Esophagus (tissue), 2 donors: Measurements from ENCODE around the gene PIEZO2. TPM values are rescaled to one million over a fixed set of nuclear protein-coding genes. Genes with fewer than 3 reads are reported as not detected.

Experiments used
- H3K27ac ChIP-seq, 2 donors: one replicate each; pipeline ENCODE4 v1.5.1; 2013; ENCODE audit warnings: low read depth in 2 of 2, mild to moderate bottlenecking in 2 of 2, inconsistent platforms in 1 of 2, low read length in 1 of 2, moderate library complexity in 1 of 2
- H3K27me3 ChIP-seq, 2 donors: one replicate each; pipeline ENCODE4 v1.6.1; 2013; ENCODE audit warnings: low read length in 2 of 2, control low read depth in 1 of 2, mild to moderate bottlenecking in 1 of 2; ENCODE audit not compliant: insufficient read depth in 2 of 2, control insufficient read depth in 1 of 2
- H3K36me3 ChIP-seq, 2 donors: one replicate each; pipeline ENCODE4 v1.6.1; 2013; ENCODE audit warnings: low read length in 1 of 2; ENCODE audit not compliant: control insufficient read depth in 2 of 2, insufficient read depth in 2 of 2
- H3K4me1 ChIP-seq, 2 donors: one replicate each; pipeline ENCODE4 v1.6.1; 2013; ENCODE audit warnings: low read length in 1 of 2; ENCODE audit not compliant: control insufficient read depth in 2 of 2, insufficient read depth in 2 of 2
- H3K4me3 ChIP-seq, 2 donors: one replicate each; pipeline ENCODE4 v1.5.1; 2013; ENCODE audit warnings: low read length in 2 of 2, mild to moderate bottlenecking in 2 of 2, low read depth in 1 of 2, moderate library complexity in 1 of 2
- H3K9me3 ChIP-seq, 2 donors: one replicate each; pipeline ENCODE4 v1.6.1; 2013; ENCODE audit warnings: mild to moderate bottlenecking in 2 of 2, low read depth in 1 of 2, low read length in 1 of 2, moderate library complexity in 1 of 2; ENCODE audit not compliant: control insufficient read depth in 2 of 2, insufficient read depth in 1 of 2
- WGBS, 2 donors: extraction: QIAGEN DNeasy Blood & Tissue Kit; methylation state at CpG; one replicate each; pipeline ENCODE4 v1.1.7; 2013; 5-methylcytosine and 5-hydroxymethylcytosine counted together
- polyA plus RNA-seq, 2 donors: library from polyadenylated mRNA; stranded (reverse); fragments of 200-250 nt; gene quantifications; one replicate each; pipeline ENCODE4 v1.2.3, GENCODE V29; 2013
- donor health status: healthy with polysubstance abuse.
- donor health status: Bipolar disorder and iron deficiency.

The PIEZO2 gene
- polyA plus RNA-seq, 2 donors, result 0.37 to 0.66 TPM

- 70 to 74% methylated on average over 4 of the region's 4 CpGs for WGBS, 2 donors
- H3K9me3 ChIP-seq, result no peaks in the 10 kb centered on the region
- H3K4me3 ChIP-seq, result no peak overlapping the region
- H3K27me3 ChIP-seq, result no peaks in the 10 kb centered on the region
- no peak overlapping the region for H3K27ac ChIP-seq
- H3K36me3 ChIP-seq, result no peaks in the 10 kb centered on the region
- H3K4me1 ChIP-seq, result no peaks in the 10 kb centered on the region
Observed at GRCh38 chr18:11119550-11119949, 29.8 kb downstream of the PIEZO2 start.

GRCh38 chr18:11118051-11118766 is 31.2 kb downstream of the PIEZO2 start:
- 63 to 65% methylated on average over 3 of the region's 3 CpGs for WGBS, 2 donors
- Histone ChIP-seq H3K4me3 (no peak overlapping the region), H3K27ac (no peak overlapping the region), H3K36me3 (no peaks in the 10 kb centered on the region), H3K9me3 (no peaks in the 10 kb centered on the region), H3K4me1 (no peaks in the 10 kb centered on the region), H3K27me3 (no peaks in the 10 kb centered on the region)

- H3K4me3 ChIP-seq, result no peak overlapping the region
- H3K36me3 ChIP-seq, result no peaks in the 10 kb centered on the region
- no peak overlapping the region for H3K27ac ChIP-seq
- H3K4me1 ChIP-seq, result no peaks in the 10 kb centered on the region
- H3K9me3 ChIP-seq, result no peaks in the 10 kb centered on the region
- 63 to 83% methylated on average over 1 of the region's 1 CpG for WGBS, 2 donors
- H3K27me3 ChIP-seq, result no peaks in the 10 kb centered on the region
Observed at GRCh38 chr18:11115276-11115675, 34.1 kb downstream of the PIEZO2 start.

GRCh38 chr18:11114653-11115052 is 34.7 kb downstream of the PIEZO2 start:
- Histone ChIP-seq H3K4me1 (no peaks in the 10 kb centered on the region), H3K27me3 (no peaks in the 10 kb centered on the region), H3K36me3 (no peaks in the 10 kb centered on the region), H3K9me3 (no peaks in the 10 kb centered on the region), H3K4me3 (no peak overlapping the region), H3K27ac (no peak overlapping the region)
- 32 to 37% methylated on average over 2 of the region's 2 CpGs for WGBS, 2 donors

GRCh38 chr18:11113937-11114336 is 35.4 kb downstream of the PIEZO2 start:
- 85 to 87% methylated on average over 2 of the region's 2 CpGs for WGBS, 2 donors

GRCh38 chr18:11113046-11113548 is 36.3 kb downstream of the PIEZO2 start:
- WGBS, 2 donors, result 90 to 93% methylated on average over 4 of the region's 4 CpGs
- no peak overlapping the region for H3K4me3 ChIP-seq
- no peak overlapping the region for H3K27ac ChIP-seq
- no peaks in the 10 kb centered on the region for H3K9me3 ChIP-seq
- no peaks in the 10 kb centered on the region for H3K36me3 ChIP-seq
- no peaks in the 10 kb centered on the region for H3K4me1 ChIP-seq
- H3K27me3 ChIP-seq, result no peaks in the 10 kb centered on the region

More at GRCh38 chr18:11113937-11114336, 35.4 kb downstream of the PIEZO2 start:
- Histone ChIP-seq H3K27me3 (no peaks in the 10 kb centered on the region), H3K36me3 (no peaks in the 10 kb centered on the region), H3K4me3 (no peak overlapping the region), H3K9me3 (no peaks in the 10 kb centered on the region), H3K27ac (no peak overlapping the region), H3K4me1 (no peaks in the 10 kb centered on the region)

GRCh38 chr18:11112286-11112685 is 37.1 kb downstream of the PIEZO2 start:
- Histone ChIP-seq H3K4me1 (no peaks in the 10 kb centered on the region), H3K27ac (no peak overlapping the region), H3K9me3 (no peaks in the 10 kb centered on the region), H3K4me3 (no peak overlapping the region), H3K27me3 (no peaks in the 10 kb centered on the region), H3K36me3 (no peaks in the 10 kb centered on the region)
- WGBS, 2 donors, result 93 to 94% methylated on average over 3 of the region's 3 CpGs

- H3K4me3 ChIP-seq, result no peak overlapping the region
- H3K27ac ChIP-seq, result no peak overlapping the region
- H3K4me1 ChIP-seq, result no peaks in the 10 kb centered on the region
- H3K27me3 ChIP-seq, result no peaks in the 10 kb centered on the region
- 84 to 87% methylated on average over 16 of the region's 16 CpGs for WGBS, 2 donors
- no peaks in the 10 kb centered on the region for H3K9me3 ChIP-seq
- no peaks in the 10 kb centered on the region for H3K36me3 ChIP-seq
Observed at GRCh38 chr18:11110509-11110908, 38.9 kb downstream of the PIEZO2 start.

- Histone ChIP-seq H3K27ac (no peak overlapping the region), H3K4me1 (no peaks in the 10 kb centered on the region), H3K27me3 (no peaks in the 10 kb centered on the region), H3K4me3 (no peak overlapping the region), H3K36me3 (no peaks in the 10 kb centered on the region), H3K9me3 (no peaks in the 10 kb centered on the region)
- 21 to 45% methylated on average over 3 of the region's 3 CpGs for WGBS, 2 donors
Observed at GRCh38 chr18:11108947-11109346, 40.4 kb downstream of the PIEZO2 start.

- Histone ChIP-seq H3K36me3 (no peaks in the 10 kb centered on the region), H3K4me1 (no peaks in the 10 kb centered on the region), H3K9me3 (no peaks in the 10 kb centered on the region), H3K27me3 (no peaks in the 10 kb centered on the region), H3K4me3 (no peak overlapping the region), H3K27ac (no peak overlapping the region)
- WGBS, 2 donors, result 54 to 57% methylated on average over 6 of the region's 6 CpGs
Observed at GRCh38 chr18:11106894-11107293, 42.5 kb downstream of the PIEZO2 start.
